ENCODE measurements around the gene KIF26B.

DNA sequence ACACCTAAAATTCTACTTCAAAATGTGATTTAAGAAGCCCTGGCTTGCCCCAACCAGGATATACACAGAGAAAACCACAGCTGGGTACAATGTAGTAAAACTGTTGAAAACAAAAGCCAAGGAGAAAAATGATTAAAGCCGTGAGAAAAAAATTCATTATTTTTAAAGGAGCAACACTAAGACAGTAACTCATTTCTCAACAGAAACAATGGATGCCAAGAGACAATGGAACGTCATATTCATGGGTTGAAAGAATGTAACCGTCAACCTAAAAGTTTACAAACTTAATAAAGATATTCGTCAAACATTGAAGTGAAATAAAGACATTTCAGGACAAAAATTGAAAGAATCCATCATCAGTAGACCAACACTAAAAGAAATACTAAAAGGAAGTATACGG lies 340.9 kb downstream of the KIF26B start:
- no peak for TF ChIP-seq GLIS3 (CRISPR knock-in tag; IDR thresholded peaks at IDR 0.05)
- no peak for TF ChIP-seq ARNTL (CRISPR knock-in tag; IDR thresholded peaks at IDR 0.05; ENCODE audit: borderline replicate concordance, low read depth)
- TF ChIP-seq, protein P1, sequence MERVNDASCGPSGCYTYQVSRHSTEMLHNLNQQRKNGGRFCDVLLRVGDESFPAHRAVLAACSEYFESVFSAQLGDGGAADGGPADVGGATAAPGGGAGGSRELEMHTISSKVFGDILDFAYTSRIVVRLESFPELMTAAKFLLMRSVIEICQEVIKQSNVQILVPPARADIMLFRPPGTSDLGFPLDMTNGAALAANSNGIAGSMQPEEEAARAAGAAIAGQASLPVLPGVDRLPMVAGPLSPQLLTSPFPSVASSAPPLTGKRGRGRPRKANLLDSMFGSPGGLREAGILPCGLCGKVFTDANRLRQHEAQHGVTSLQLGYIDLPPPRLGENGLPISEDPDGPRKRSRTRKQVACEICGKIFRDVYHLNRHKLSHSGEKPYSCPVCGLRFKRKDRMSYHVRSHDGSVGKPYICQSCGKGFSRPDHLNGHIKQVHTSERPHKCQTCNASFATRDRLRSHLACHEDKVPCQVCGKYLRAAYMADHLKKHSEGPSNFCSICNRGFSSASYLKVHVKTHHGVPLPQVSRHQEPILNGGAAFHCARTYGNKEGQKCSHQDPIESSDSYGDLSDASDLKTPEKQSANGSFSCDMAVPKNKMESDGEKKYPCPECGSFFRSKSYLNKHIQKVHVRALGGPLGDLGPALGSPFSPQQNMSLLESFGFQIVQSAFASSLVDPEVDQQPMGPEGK (CRISPR knock-in tag; IDR thresholded peaks at IDR 0.05; ENCODE audit: borderline replicate concordance) = no peak
- TF ChIP-seq, protein P2, sequence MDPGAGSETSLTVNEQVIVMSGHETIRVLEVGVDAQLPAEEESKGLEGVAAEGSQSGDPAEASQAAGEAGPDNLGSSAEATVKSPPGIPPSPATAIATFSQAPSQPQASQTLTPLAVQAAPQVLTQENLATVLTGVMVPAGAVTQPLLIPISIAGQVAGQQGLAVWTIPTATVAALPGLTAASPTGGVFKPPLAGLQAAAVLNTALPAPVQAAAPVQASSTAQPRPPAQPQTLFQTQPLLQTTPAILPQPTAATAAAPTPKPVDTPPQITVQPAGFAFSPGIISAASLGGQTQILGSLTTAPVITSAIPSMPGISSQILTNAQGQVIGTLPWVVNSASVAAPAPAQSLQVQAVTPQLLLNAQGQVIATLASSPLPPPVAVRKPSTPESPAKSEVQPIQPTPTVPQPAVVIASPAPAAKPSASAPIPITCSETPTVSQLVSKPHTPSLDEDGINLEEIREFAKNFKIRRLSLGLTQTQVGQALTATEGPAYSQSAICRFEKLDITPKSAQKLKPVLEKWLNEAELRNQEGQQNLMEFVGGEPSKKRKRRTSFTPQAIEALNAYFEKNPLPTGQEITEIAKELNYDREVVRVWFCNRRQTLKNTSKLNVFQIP (CRISPR knock-in tag; IDR thresholded peaks at IDR 0.05; ENCODE audit: borderline replicate concordance, low read depth) = no peak
- TF ChIP-seq, protein P3, sequence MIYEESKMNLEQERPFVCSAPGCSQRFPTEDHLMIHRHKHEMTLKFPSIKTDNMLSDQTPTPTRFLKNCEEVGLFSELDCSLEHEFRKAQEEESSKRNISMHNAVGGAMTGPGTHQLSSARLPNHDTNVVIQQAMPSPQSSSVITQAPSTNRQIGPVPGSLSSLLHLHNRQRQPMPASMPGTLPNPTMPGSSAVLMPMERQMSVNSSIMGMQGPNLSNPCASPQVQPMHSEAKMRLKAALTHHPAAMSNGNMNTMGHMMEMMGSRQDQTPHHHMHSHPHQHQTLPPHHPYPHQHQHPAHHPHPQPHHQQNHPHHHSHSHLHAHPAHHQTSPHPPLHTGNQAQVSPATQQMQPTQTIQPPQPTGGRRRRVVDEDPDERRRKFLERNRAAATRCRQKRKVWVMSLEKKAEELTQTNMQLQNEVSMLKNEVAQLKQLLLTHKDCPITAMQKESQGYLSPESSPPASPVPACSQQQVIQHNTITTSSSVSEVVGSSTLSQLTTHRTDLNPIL (CRISPR knock-in tag; IDR thresholded peaks at IDR 0.05; ENCODE audit: low read depth) = no peak
- no peak for TF ChIP-seq RARB (CRISPR knock-in tag; IDR thresholded peaks at IDR 0.05)
- TF ChIP-seq OSR1 (CRISPR knock-in tag; IDR thresholded peaks at IDR 0.05) = no peak
- no peak for TF ChIP-seq ZFP3 (CRISPR knock-in tag; IDR thresholded peaks at IDR 0.05)
- TF ChIP-seq BACH2 (CRISPR knock-in tag; IDR thresholded peaks at IDR 0.05; ENCODE audit: borderline replicate concordance) = no peak
- TF ChIP-seq ZFP30 (CRISPR knock-in tag; IDR thresholded peaks at IDR 0.05) = no peak
- no peak for TF ChIP-seq CSDC2 (CRISPR knock-in tag; IDR thresholded peaks at IDR 0.05)
- TF ChIP-seq ZNF70 (CRISPR knock-in tag; IDR thresholded peaks at IDR 0.05) = no peak
- TF ChIP-seq, protein P4, sequence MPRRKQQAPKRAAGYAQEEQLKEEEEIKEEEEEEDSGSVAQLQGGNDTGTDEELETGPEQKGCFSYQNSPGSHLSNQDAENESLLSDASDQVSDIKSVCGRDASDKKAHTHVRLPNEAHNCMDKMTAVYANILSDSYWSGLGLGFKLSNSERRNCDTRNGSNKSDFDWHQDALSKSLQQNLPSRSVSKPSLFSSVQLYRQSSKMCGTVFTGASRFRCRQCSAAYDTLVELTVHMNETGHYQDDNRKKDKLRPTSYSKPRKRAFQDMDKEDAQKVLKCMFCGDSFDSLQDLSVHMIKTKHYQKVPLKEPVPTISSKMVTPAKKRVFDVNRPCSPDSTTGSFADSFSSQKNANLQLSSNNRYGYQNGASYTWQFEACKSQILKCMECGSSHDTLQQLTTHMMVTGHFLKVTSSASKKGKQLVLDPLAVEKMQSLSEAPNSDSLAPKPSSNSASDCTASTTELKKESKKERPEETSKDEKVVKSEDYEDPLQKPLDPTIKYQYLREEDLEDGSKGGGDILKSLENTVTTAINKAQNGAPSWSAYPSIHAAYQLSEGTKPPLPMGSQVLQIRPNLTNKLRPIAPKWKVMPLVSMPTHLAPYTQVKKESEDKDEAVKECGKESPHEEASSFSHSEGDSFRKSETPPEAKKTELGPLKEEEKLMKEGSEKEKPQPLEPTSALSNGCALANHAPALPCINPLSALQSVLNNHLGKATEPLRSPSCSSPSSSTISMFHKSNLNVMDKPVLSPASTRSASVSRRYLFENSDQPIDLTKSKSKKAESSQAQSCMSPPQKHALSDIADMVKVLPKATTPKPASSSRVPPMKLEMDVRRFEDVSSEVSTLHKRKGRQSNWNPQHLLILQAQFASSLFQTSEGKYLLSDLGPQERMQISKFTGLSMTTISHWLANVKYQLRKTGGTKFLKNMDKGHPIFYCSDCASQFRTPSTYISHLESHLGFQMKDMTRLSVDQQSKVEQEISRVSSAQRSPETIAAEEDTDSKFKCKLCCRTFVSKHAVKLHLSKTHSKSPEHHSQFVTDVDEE (CRISPR knock-in tag; IDR thresholded peaks at IDR 0.05) = no peak

Measured in SK-N-SH treated with all-trans-retinoic acid at 6 μM for 48 hours (cell line).